GM21786 (cell line): ENCODE measurements around the gene KRT86.
"Not testable (repeated sequence)": the region's sequence is repeated elsewhere in the genome, so short reads cannot be mapped to it uniquely, and the experiment has no call there.

ENCODE experiments used
- ATAC-seq: cut with Tn5 transposase; IDR thresholded peaks from one replicate; pipeline ENCODE4 v1.9.1; 2021; ENCODE audit not compliant: unreplicated experiment

Gene KRT86

GRCh38 chr12:52267266-52267665 is 7.2 kb upstream of the KRT86 start:
- no peak for ATAC-seq

GRCh38 chr12:52267699-52268098 is 6.7 kb upstream of the KRT86 start:
- no peak for ATAC-seq

GRCh38 chr12:52268212-52268611 is 6.2 kb upstream of the KRT86 start:
- ATAC-seq: no peak

- ATAC-seq: no peak
These were observed 3.8 kb upstream of the KRT86 start for GRCh38 chr12:52270541-52271070.

GRCh38 chr12:52271158-52271557 is 3.3 kb upstream of the KRT86 start:
- no peak for ATAC-seq

GRCh38 chr12:52275686-52276085 is 1.2 kb downstream of the KRT86 start:
- ATAC-seq: no peak

GRCh38 chr12:52277486-52278245 is 3.2 kb downstream of the KRT86 start:
- ATAC-seq: no peak

- ATAC-seq: peak; percentile 79
These were observed 4.4 kb downstream of the KRT86 start for GRCh38 chr12:52278575-52279421.

GRCh38 chr12:52279422-52280318 is 5.2 kb downstream of the KRT86 start:
- ATAC-seq: no peak

- ATAC-seq: no peak
These were observed 5.9 kb downstream of the KRT86 start for GRCh38 chr12:52280319-52280795.

GRCh38 chr12:52280796-52281560 is 6.5 kb downstream of the KRT86 start:
- no peak for ATAC-seq

GRCh38 chr12:52284562-52285171 is 10.2 kb downstream of the KRT86 start:
- ATAC-seq: no peak

GRCh38 chr12:52285172-52285745 is 10.8 kb downstream of the KRT86 start:
- ATAC-seq: no peak

GRCh38 chr12:52285851-52286530 is 11.5 kb downstream of the KRT86 start:
- ATAC-seq: no peak

- ATAC-seq: not testable (repeated sequence)
These were observed 12.7 kb downstream of the KRT86 start for GRCh38 chr12:52286857-52287785.

- ATAC-seq: peak; percentile 72
These were observed 13.7 kb downstream of the KRT86 start for GRCh38 chr12:52287816-52288805.
